ENCODE results near the gene DNAJC11.
"Not testable (repeated sequence)": the region's sequence is repeated elsewhere in the genome, so short reads cannot be mapped to it uniquely, and the experiment has no call there.

DNA sequence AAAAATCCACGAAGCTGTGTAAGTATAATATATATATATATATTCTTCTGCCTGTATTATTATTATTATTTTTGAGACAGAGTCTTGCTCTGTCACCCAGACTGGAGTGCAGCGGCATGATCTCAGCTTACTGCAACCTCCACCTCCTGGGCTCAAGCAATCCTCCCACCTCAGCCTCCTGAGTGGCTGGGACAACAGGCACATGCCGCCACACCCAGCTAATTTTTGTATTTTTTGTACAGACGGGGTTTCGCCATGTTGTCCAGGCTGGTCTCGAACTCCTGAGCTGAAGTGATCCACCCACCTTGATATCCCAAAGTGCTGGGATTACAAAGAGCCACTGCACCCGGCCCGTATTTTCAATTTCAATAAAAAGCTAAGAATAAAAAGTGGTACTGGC, 101.6 kb downstream of the DNAJC11 start:
- TF ChIP-seq, protein P1, sequence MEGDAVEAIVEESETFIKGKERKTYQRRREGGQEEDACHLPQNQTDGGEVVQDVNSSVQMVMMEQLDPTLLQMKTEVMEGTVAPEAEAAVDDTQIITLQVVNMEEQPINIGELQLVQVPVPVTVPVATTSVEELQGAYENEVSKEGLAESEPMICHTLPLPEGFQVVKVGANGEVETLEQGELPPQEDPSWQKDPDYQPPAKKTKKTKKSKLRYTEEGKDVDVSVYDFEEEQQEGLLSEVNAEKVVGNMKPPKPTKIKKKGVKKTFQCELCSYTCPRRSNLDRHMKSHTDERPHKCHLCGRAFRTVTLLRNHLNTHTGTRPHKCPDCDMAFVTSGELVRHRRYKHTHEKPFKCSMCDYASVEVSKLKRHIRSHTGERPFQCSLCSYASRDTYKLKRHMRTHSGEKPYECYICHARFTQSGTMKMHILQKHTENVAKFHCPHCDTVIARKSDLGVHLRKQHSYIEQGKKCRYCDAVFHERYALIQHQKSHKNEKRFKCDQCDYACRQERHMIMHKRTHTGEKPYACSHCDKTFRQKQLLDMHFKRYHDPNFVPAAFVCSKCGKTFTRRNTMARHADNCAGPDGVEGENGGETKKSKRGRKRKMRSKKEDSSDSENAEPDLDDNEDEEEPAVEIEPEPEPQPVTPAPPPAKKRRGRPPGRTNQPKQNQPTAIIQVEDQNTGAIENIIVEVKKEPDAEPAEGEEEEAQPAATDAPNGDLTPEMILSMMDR (IDR thresholded peaks at IDR 0.05), result not testable (repeated sequence)
- TF ChIP-seq POLR2A (IDR thresholded peaks at IDR 0.05), result not testable (repeated sequence)
